Trophoblast cell (in vitro differentiated cells and primary cell): ENCODE measurements around the gene TRMT6.

Source experiments
- DNase-seq, 2 donors: peaks; one replicate each; pipeline ENCODE4 v3.0.0-alpha.2; 2016
- H2AFZ ChIP-seq: 2 replicates; pipeline ENCODE4 v1.6.1; 2013; ENCODE audit warnings: low read length, moderate library complexity, mild to moderate bottlenecking; ENCODE audit not compliant: insufficient read depth, poor library complexity
- H2AK5ac ChIP-seq: 2 replicates; pipeline ENCODE4 v1.6.1; 2013; ENCODE audit warnings: mild to moderate bottlenecking, low read length
- H2BK120ac ChIP-seq: 2 replicates; pipeline ENCODE4 v1.6.1; 2013; ENCODE audit warnings: low read length, mild to moderate bottlenecking, moderate library complexity; ENCODE audit not compliant: insufficient read depth, poor library complexity
- H2BK12ac ChIP-seq: 2 replicates; pipeline ENCODE4 v1.6.1; 2013; ENCODE audit warnings: mild to moderate bottlenecking, low read length, moderate library complexity
- H2BK5ac ChIP-seq: 2 replicates; pipeline ENCODE4 v1.6.1; 2013; ENCODE audit warnings: low read length, low read depth, moderate library complexity, mild to moderate bottlenecking; ENCODE audit not compliant: poor library complexity
- H3K14ac ChIP-seq: 2 replicates; pipeline ENCODE4 v1.6.1; 2013; ENCODE audit warnings: mild to moderate bottlenecking, low read length
- H3K18ac ChIP-seq: 2 replicates; pipeline ENCODE4 v1.6.1; 2013; ENCODE audit warnings: mild to moderate bottlenecking, low read length
- H3K23ac ChIP-seq: 2 replicates; pipeline ENCODE4 v1.6.1; 2013; ENCODE audit warnings: low read length
- H3K27ac ChIP-seq: 2 replicates; pipeline ENCODE4 v1.5.1; 2013; ENCODE audit warnings: low read depth, mild to moderate bottlenecking, inconsistent platforms, low read length, moderate library complexity
- H3K27me3 ChIP-seq: 2 replicates; pipeline ENCODE4 v1.6.1; 2013; ENCODE audit warnings: inconsistent platforms, mild to moderate bottlenecking, low read length, moderate library complexity; ENCODE audit not compliant: insufficient read depth
- H3K36me3 ChIP-seq, 2 experiments: 1 replicate in 1 of 2; 2 replicates in 1 of 2; pipeline ENCODE4 v1.6.1; 2013; ENCODE audit warnings: low read length in 2 of 2, mild to moderate bottlenecking in 2 of 2, moderate library complexity in 1 of 2; ENCODE audit not compliant: insufficient read depth in 2 of 2, control insufficient read depth in 1 of 2
- H3K4ac ChIP-seq: 2 replicates; pipeline ENCODE4 v1.6.1; 2013; ENCODE audit warnings: low read depth, mild to moderate bottlenecking, low read length, moderate library complexity
- H3K4me1 ChIP-seq, 2 experiments: 1 replicate in 1 of 2; 2 replicates in 1 of 2; pipeline ENCODE4 v1.6.1; 2013; ENCODE audit warnings: low read length in 2 of 2, mild to moderate bottlenecking in 2 of 2, moderate library complexity in 1 of 2; ENCODE audit not compliant: insufficient read depth in 2 of 2, control insufficient read depth in 1 of 2
- H3K4me2 ChIP-seq: 2 replicates; pipeline ENCODE4 v1.6.1; 2013; ENCODE audit warnings: inconsistent platforms, mild to moderate bottlenecking, low read length, moderate library complexity
- H3K4me3 ChIP-seq: 2 replicates; pipeline ENCODE4 v1.5.1; 2013; ENCODE audit warnings: mild to moderate bottlenecking, low read depth, low read length, inconsistent platforms
- H3K79me1 ChIP-seq: one replicate; pipeline ENCODE4 v1.6.1; 2013; ENCODE audit warnings: low read length
- H3K79me2 ChIP-seq: 2 replicates; pipeline ENCODE4 v1.6.1; 2013; ENCODE audit warnings: low read length, mild to moderate bottlenecking; ENCODE audit not compliant: control insufficient read depth, insufficient read depth, poor library complexity
- H3K9ac ChIP-seq: 2 replicates; pipeline ENCODE4 v1.6.1; 2013; ENCODE audit warnings: mild to moderate bottlenecking, low read length
- H3K9me3 ChIP-seq: 2 replicates; pipeline ENCODE4 v1.6.1; 2013; ENCODE audit warnings: low read depth, mild to moderate bottlenecking, control low read depth, inconsistent platforms, low read length; ENCODE audit not compliant: insufficient read depth
- H4K12ac ChIP-seq: 2 replicates; pipeline ENCODE4 v1.6.1; 2013; ENCODE audit warnings: low read depth, mild to moderate bottlenecking, low read length, moderate library complexity
- H4K8ac ChIP-seq: 2 replicates; pipeline ENCODE4 v1.6.1; 2013; ENCODE audit warnings: low read depth, mild to moderate bottlenecking, low read length, moderate library complexity
- H4K91ac ChIP-seq: one replicate; pipeline ENCODE4 v1.6.1; 2013; ENCODE audit warnings: low read depth, mild to moderate bottlenecking, low read length, moderate library complexity
- WGBS: extraction: QIAGEN DNeasy Blood & Tissue Kit; methylation state at CpG from one replicate; pipeline ENCODE4 v1.1.7; 2013; ENCODE audit warnings: missing lambda C conversion rate; ENCODE audit not compliant: insufficient read length, insufficient coverage; ENCODE audit errors: extremely low coverage; 5-methylcytosine and 5-hydroxymethylcytosine counted together

The TRMT6 gene

GRCh38 chr20:5925551-5925950 is 24.8 kb downstream of the TRMT6 start:
- Histone ChIP-seq H3K27ac (no peak overlapping the region), H3K79me2 (no peaks in the 10 kb centered on the region), H3K9ac (no peak overlapping the region)

GRCh38 chr20:5923493-5923892 is 26.8 kb downstream of the TRMT6 start:
- Histone ChIP-seq H3K9me3 (no peaks in the 10 kb centered on the region), H4K91ac (no peak overlapping the region), H4K12ac (no peak overlapping the region), H2AFZ (no peak overlapping the region), H3K27me3 (no peaks in the 10 kb centered on the region), H3K4me1 (peaks cover 8 to 10% of the 10 kb centered on the region in 2 experiments), H3K4me2 (no peak overlapping the region), H3K9ac (no peak overlapping the region), H4K8ac (no peak overlapping the region), H3K4ac (no peak overlapping the region), H3K79me2 (no peaks in the 10 kb centered on the region), H2BK12ac (no peak overlapping the region), H3K27ac (no peak overlapping the region), H3K14ac (no peak overlapping the region), H3K23ac (no peak overlapping the region), H3K36me3 (no peaks in the 10 kb centered on the region), H3K18ac (no peak overlapping the region), H3K79me1 (peaks cover 2% of the 10 kb centered on the region), H2BK120ac (no peak overlapping the region), H2BK5ac (no peak overlapping the region), H2AK5ac (no peak overlapping the region), H3K4me3 (no peak overlapping the region)
- DNase-seq: no peak
- WGBS: no CpG with 5 or more reads among the region's 5 CpGs

More at GRCh38 chr20:5925551-5925950, 24.8 kb downstream of the TRMT6 start:
- no peaks in the 10 kb centered on the region for H3K27me3 ChIP-seq
- H3K14ac ChIP-seq: no peak overlapping the region
- no peaks in the 10 kb centered on the region for H3K79me1 ChIP-seq
- no peak overlapping the region for H2AFZ ChIP-seq
- no peak overlapping the region for H3K4ac ChIP-seq
- no CpG with 5 or more reads among the region's 3 CpGs for WGBS
- H2AK5ac ChIP-seq: no peak overlapping the region
- H3K4me2 ChIP-seq: no peak overlapping the region
- DNase-seq: no peak
- no peak overlapping the region for H4K91ac ChIP-seq
- no peak overlapping the region for H3K23ac ChIP-seq
- no peaks in the 10 kb centered on the region for H3K4me1 ChIP-seq
- no peak overlapping the region for H4K12ac ChIP-seq
- H2BK12ac ChIP-seq: no peak overlapping the region
- H4K8ac ChIP-seq: no peak overlapping the region
- H3K4me3 ChIP-seq: no peak overlapping the region
- no peaks in the 10 kb centered on the region for H3K9me3 ChIP-seq
- no peak overlapping the region for H3K18ac ChIP-seq
- H2BK5ac ChIP-seq: no peak overlapping the region
- no peaks in the 10 kb centered on the region for H3K36me3 ChIP-seq
- no peak overlapping the region for H2BK120ac ChIP-seq

GRCh38 chr20:5920581-5920980 is 29.8 kb downstream of the TRMT6 start:
- Histone ChIP-seq H4K91ac (peak overlapping the region; percentile 2), H3K4ac (no peak overlapping the region), H3K9me3 (no peaks in the 10 kb centered on the region), H2AK5ac (no peak overlapping the region), H3K27ac (no peak overlapping the region), H3K14ac (no peak overlapping the region), H2BK120ac (no peak overlapping the region), H2BK12ac (no peak overlapping the region), H4K8ac (no peak overlapping the region), H3K23ac (no peak overlapping the region), H2AFZ (no peak overlapping the region), H3K27me3 (no peaks in the 10 kb centered on the region), H3K79me1 (peaks cover 2% of the 10 kb centered on the region), H3K4me2 (no peak overlapping the region), H3K4me3 (no peak overlapping the region), H3K18ac (no peak overlapping the region), H2BK5ac (no peak overlapping the region), H3K9ac (no peak overlapping the region), H3K36me3 (no peaks in the 10 kb centered on the region), H4K12ac (no peak overlapping the region), H3K4me1 (peaks cover 8 to 10% of the 10 kb centered on the region in 2 experiments), H3K79me2 (no peaks in the 10 kb centered on the region)
- DNase-seq: no peak
- no CpG with 5 or more reads among the region's 1 CpG for WGBS

GRCh38 chr20:5919626-5920544 is 30.4 kb downstream of the TRMT6 start:
- no peak overlapping the region for H2BK5ac ChIP-seq
- no peak overlapping the region for H2BK120ac ChIP-seq
- no peak overlapping the region for H2AK5ac ChIP-seq
- no peaks in the 10 kb centered on the region for H3K9me3 ChIP-seq
- peak overlapping the region; percentile 56 for H2BK12ac ChIP-seq
- no peak overlapping the region for H3K14ac ChIP-seq
- H4K8ac ChIP-seq: no peak overlapping the region
- no peak overlapping the region for H3K4me3 ChIP-seq
- H3K18ac ChIP-seq: no peak overlapping the region
- H3K9ac ChIP-seq: no peak overlapping the region
- no peaks in the 10 kb centered on the region for H3K27me3 ChIP-seq
- H4K12ac ChIP-seq: no peak overlapping the region
- no peak for DNase-seq
- H4K91ac ChIP-seq: peak overlapping the region; percentile 36
- no peak overlapping the region for H3K4ac ChIP-seq
- peak overlapping the region; percentile 75 for H3K27ac ChIP-seq
- H3K4me2 ChIP-seq: no peak overlapping the region
- peaks cover 8 to 10% of the 10 kb centered on the region in 2 experiments for H3K4me1 ChIP-seq
- peaks cover 2% of the 10 kb centered on the region for H3K79me1 ChIP-seq
- no peaks in the 10 kb centered on the region for H3K79me2 ChIP-seq
- H3K23ac ChIP-seq: no peak overlapping the region
- H2AFZ ChIP-seq: no peak overlapping the region
- H3K36me3 ChIP-seq: no peaks in the 10 kb centered on the region
- no CpG with 5 or more reads among the region's 8 CpGs for WGBS
